ENCODE results near the gene MRPS27. TPM values are rescaled to one million over a fixed set of nuclear protein-coding genes. Genes with fewer than 3 reads are reported as not detected.

MRPS27 gene
- 64.6 and 109 TPM in 2 replicates for total RNA-seq

DNA sequence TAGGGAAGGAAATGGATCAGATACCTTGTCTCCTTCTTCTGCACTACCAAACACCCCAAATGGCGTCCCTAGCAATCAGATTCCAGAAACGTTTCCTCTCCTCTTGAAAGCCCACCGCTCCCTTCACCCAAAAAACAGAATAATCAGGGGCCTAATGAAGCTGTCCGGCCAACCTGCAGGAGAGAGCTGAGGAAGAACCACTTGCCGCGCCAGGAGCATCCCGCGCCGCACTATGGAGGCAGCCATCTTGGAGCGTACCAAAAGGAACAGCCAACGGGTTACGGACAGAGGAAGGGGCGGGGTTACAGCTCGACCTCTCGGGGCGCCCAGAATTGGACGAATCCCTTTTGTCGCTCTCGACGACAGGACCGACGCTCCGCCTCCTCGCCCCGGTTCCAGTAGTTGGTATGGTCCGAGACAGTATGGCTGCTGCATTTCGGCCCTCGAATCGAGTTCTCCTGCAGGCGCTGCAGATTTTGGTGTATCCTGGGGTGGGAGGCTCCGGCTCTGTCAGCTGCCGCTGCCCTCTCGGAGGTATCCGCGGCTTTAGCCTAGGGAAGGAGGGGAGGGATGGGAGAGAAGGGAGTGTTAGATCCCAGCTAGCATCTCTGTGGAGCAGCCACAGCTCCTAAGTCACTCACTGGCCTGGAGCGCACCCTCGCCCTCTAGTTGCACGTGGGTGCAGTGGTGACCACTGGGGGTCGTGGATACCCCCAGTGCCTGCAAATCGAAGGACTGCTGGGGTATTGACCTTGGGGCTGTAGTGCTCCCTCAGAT is at the start of gene MRPS27, which contains the start of gene PTCD2:
Gene MRPS27 (minus strand): TSS at position 265 of the 777 bp plus-strand sequence. CDS start 19 bp downstream, at position 246.
Gene PTCD2 (plus strand): TSS at position 398 of the 777 bp plus-strand sequence. CDS start 10 bp downstream, at position 408.

Other genes starting within 250 kb of the MRPS27 start
- gene MAP1B, start 212.8 kb downstream of the MRPS27 start, total RNA-seq: 25.9 and 46.2 TPM in 2 replicates
- 2.1 and 3.6 TPM in 2 replicates for gene PTCD2, start 133 bp upstream of the MRPS27 start, total RNA-seq
- gene ZNF366, start 187.2 kb upstream of the MRPS27 start, total RNA-seq: 0.11 and 0.17 TPM in 2 replicates

Measured in dermis lymphatic vessel endothelial cell (primary cell).